SHP77 treated with DMSO at 0.1 percent for 48 hours (cell line): Measurements from ENCODE around the gene SPATA6L.
"Not testable (repeated sequence)": the region's sequence is repeated elsewhere in the genome, so short reads cannot be mapped to it uniquely, and the experiment has no call there.

ENCODE experiments used
- DNase-seq: peaks from one replicate; lab custom pipeline; 2025; lab: John Stamatoyannopoulos, UW

The SPATA6L gene

DNA sequence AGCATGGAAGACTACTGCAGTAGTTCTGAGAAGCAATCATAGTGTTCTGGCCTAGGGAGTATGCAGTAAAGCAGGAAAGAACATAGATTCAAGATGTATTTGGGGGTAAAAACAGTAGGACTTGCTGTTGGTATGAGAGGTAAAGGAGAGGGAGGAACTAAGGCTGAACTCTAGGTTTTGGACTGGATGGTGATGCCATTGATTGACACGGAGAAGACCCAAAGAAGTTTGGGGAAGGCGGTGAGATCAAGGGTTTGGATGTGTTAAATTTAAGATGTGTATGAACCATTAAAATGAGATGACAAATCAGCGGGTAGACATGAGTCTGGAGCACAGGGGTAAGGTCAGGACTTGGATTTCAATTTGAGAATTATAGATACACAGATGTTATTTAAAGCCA is 11.1 kb upstream of the SPATA6L start:
- DNase-seq, result no peak

DNA sequence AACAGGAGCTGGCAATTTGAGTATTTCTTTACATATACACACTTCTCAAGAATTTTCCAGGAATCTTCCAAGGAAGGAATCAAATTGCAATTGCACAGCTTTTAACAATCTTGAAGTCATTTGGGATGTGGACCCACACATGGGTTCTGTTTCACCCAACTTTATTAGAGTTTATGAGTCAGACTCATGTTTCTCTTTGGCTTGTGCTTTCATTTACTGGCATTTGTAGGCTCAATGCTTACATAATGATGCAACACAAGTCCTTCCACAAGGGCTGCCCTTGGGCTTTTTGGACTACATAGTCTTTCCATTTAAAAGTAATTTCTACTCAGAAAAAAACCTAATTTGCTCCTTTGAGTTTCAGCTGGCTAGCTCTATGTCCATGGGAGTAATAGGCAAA is 8.5 kb upstream of the SPATA6L start:
- DNase-seq, result no peak

DNA sequence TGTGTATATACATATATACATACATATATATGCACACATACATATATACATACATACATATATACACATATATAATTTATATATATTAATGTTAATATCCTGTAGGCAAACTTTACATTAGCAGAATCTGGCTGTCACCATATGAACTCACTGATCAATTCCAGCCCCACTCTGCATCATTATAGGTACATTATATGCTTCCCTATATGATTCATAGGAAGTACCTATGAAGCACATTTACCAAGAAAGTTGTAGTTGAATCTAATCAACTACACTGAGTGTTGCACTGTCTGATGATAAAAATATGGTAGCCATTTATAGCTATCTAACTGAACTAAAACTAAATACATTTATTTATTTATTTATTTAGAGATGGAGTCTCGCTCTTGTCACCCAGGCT is 5.5 kb upstream of the SPATA6L start:
- no peak for DNase-seq

DNA sequence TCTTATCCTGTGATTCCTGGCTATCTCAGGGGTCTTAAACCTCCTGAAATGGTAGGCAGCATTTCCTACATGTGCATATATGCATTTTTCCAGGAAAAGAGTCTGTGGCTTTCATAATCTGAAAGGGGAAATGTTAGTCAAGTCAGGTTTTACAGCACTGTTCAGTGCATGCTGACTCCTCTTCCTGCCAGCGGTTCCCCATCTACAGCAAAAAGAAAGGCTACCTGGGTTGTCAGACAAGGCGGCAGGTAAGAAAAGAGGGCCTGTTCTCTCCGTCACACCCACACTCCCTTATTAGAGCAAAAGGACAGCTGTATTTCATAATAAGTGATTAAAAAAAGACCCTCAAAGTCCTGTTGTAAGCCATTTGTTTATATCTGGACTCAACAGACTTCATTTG is 4.3 kb upstream of the SPATA6L start:
- no peak for DNase-seq

DNA sequence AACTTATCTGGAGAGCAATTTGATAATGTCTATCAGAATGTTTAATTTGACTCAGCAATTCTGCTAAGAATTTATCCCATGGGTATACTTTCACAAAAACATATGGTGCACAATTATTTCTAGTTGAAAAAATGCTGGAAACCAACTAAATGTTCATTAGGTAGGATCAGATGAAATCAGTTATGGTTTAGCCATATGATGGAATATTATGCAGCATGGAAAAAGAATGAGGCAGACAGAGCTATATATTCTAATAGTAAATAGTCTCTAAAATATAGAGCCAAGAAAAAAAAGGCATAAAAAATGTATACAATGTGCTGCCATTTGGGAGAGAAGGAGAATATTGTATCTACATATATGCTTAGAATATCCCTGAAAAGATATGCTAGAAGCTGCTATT is 3.6 kb upstream of the SPATA6L start:
- no peak for DNase-seq

DNA sequence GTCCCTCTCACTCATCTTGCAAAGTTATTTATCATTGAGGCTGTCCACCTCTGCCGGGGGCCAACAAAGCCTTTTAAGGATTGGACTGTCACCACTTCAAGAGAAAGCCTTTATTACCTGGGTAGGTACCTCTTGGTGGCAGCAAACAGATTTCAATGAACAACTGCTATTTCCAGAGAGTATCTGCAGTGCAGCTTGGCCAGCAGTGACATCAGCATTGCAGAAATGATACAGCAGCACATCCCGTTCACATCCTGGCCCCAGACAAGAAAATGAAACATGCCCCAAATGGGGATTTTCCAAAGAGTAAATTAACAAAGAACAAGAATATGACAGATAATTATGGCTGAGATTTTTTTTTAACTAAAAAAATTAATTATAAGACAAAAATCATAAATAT is 2.3 kb upstream of the SPATA6L start:
- DNase-seq, result no peak

DNA sequence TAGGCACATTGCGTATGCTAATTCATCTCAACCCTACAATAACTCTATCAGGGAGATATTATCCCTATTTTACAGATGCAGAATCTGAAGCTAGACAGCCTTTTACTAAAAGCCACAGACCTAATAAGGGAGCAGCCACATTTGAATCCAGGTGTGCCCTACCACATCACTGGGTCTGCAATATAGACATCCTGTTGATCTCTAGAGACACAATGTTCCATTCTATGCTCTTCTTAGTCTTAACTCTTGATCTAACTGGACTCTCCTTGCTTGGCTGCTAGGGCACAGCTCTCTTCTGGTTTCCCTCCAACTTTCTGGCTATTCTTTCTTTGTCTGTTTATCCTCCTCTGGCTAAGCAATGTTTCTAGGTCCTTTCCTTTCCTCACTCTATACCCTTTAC is 1.4 kb upstream of the SPATA6L start:
- no peak for DNase-seq

DNA sequence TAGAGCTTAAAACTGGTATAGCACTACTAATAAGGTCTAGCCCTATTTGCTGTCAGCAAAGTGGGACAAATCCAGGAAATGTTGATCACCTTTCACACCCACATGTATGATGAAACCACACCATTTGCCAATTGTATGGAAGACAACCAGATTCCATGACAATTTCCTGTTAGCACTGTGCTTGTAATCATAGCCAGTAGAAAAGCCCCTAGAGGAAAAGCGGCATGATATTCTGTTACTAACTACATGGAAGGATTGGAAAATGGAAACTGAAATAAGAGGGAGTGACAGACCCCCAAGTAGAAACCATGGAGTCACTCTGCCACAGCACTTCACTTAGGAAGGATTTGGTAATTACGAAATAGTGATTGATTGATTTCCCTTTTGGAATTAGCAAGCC is 923 bp downstream of the SPATA6L start:
- no peak for DNase-seq

DNA sequence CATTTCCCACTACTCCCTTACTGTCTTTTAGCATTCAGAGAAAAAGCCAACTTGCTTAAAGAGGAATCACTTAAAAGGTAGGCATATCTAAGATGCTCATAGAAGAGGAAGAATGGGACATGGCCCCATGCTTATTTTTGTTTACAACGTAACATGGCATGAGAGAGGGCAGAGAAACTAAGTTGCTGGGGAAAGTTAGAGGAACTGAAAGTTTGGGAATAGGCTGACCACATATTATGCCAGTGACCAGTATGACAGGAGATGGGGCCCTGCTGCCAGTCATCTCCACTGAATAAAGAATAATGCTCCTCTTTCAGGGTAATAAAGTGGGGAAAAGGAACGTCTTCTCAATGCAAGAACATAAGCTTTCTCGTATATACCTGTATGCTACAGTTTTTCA is 2.3 kb downstream of the SPATA6L start:
- DNase-seq, result no peak

DNA sequence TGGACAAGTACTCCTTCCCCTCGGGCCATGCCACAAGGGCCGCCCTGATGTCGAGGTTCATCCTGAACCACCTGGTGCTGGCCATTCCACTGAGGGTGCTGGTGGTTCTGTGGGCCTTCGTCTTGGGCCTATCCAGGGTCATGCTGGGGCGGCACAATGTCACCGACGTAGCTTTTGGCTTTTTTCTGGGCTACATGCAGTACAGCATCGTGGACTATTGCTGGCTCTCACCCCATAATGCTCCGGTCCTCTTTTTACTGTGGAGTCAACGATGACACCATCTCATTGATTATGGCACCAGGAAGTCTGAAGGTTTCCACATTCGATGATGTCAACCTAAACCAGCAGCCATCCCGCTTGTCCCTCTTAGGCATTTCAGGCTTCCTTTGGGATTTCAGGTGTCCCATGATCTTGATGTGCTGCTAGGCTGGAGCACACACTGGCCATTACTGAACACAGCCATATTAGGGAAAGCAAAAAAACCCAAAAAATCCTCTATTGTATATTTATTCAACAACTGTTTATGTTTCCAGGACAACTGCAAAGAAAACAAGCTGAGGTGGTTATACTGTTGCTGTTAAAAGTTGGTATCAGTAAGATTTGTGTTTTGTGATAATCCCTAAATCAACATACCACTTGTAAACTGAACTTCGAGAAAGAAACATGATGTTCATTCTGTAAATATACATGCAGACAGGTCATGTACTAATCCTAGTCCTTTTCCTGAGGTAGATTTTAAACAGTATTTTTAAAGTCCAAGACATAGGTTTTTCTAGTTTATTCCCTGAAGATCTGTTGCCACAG is 3.1 kb downstream of the SPATA6L start:
- no peak for DNase-seq

DNA sequence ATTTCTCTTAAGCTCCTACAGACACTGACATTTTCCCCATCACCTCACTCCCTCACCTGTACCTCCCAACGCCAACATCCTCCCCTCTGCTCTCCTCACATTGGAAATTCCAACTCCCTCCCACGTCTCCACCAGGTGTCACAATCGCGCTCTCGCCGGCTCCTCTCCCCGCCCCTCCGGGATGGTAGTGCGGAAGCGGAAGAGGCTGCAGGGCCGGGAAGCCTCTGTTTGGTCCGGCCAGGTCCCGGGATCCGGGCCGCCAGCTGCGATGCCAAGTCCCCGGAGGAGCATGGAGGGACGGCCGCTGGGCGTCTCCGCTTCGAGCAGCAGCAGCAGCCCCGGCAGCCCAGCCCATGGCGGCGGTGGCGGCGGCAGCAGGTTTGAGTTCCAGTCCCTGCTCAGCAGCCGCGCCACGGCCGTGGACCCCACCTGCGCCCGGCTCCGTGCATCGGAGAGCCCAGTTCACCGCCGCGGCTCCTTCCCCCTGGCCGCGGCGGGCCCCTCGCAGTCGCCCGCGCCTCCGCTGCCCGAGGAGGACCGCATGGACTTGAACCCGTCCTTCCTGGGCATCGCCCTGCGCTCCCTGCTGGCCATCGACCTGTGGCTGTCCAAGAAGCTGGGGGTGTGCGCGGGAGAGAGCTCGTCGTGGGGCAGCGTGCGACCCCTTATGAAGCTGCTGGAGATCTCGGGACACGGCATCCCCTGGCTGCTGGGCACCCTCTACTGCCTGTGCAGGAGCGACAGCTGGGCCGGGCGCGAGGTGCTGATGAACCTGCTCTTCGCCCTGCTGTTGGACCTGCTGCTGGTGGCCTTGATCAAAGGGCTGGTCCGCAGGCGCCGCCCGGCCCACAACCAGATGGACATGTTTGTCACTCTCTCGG is 3.9 kb downstream of the SPATA6L start, which contains the start of gene PLPP6:
Gene PLPP6, plus strand, starts transcription at position 187 of the 881 bp plus-strand sequence. Its CDS starts 82 bp downstream, at position 269.
- DNase-seq, result peak; percentile 6

DNA sequence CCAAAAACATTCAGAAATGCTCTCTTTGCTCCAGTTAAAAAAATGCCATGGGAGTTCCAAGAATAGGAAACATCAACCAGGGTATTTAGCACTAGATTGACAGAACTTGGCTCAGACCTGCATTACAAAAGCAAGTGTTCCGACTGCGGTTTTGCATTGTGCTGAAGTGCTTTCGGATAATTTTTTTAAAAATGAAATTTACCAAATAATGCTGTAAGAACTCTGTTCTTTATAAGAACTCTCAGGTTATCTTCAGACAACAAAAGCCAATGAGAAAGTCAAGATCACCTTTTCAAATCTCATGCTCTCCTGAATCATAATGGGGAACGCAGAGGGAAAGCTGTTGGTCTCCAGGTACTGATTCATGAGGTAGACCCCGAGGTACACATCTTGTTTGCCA is 4.7 kb downstream of the SPATA6L start:
- DNase-seq, result no peak

DNA sequence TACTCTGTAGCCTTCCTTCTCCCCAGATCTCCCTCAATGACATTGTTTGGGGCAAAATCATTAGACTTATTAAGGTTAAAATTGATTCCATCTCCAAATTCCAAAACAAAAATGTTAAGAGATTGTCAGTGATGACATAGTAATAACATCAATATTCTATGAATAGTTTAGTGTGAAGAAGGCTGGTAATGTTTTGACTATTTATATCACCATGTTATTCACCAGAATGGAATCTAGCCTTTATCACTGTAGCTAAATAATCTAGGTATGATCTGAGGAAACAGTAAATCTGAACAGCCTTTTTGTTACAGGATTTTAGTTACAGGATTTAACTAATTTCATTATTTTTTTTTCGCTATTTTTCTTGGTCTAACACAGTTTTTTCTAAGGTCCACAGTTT is 5.1 kb downstream of the SPATA6L start:
- no peak for DNase-seq

DNA sequence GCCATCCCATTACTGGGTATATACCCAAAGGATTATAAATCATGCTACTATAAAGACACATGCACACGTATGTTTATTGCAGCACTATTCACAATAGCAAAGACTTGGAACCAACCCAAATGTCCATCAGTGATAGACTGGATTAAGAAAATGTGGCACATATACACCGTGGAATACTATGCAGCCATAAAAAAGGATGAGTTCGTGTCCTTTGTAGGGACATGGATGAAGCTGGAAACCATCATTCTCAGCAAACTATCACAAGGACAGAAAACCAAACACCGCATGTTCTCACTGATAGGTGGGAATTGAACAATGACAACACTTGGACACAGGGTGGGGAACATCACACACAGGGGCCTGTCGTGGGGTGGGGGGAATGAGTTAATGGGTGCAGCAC is 5.6 kb downstream of the SPATA6L start:
- DNase-seq, result not testable (repeated sequence)

DNA sequence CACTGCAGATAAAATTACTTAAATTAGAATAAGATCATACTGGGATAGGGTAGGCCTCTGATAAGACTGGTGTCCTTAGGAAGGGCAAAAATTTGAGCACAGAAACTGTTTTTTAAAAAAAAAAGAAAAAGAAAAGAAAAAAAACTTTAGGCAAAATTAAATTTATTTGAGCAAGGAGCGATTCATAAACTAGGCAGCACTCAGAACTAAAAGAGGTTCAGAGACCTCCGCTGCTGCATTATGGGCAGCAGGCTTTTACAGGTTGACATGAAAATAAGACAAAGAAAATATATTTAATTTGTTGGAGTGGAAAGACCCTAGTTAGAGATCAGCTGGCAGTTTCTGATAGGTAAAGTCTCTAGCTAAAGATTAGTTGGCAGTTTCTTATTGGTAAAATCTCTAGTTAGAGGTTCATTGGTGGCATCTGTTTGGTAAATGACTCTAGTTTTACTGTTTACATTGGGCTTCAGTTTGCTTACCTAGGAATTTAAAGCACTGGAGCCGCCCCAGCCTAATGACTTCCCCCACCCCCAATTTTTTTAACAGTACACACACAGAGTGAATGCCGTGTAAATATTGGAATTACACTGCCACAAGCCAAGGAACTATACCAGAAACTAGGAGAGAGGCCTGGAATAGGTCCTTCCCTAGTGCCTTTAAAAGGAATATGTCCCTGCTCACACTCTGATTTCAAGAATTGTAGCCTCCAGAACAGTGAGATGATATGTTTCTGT is 8.7 kb downstream of the SPATA6L start:
- DNase-seq, result no peak

DNA sequence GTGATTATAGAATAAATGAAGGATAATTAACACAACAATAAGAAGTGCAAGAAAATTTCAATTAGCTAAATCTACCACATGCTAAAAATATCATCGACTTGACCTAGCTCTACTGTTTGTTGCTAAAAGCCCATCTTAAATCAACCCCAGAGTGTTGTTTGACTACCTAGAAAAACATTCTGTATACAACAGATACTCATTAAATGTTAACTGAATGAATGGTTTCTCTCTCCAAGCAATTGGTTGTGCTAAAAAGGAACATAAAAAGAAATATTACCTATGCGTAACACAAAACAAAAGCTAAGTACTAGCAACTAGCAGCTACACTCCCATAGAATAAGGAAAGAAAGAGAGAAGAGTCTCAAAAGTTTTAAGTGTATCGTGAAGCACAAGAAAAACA is 9.7 kb downstream of the SPATA6L start:
- DNase-seq, result no peak

DNA sequence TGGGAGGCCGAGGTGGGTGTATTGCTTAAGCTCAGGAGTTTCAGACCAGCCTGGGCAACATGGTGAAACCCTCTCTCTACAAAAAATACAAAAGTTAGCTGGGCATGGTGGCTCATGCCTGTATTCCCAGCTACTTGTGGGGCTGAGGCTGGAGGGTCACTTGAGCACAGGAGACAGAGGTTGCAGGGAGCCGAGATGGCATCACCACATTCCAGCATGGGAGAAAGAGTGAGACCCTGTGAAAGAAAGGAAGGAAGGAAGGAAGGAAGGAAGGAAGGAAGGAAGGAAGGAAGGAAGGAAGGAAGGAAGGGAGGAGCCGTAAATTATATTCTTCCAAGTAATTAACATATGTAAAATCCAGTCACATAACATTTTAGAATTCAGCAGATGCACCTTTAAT is 10.1 kb downstream of the SPATA6L start:
- DNase-seq, result not testable (repeated sequence)

DNA sequence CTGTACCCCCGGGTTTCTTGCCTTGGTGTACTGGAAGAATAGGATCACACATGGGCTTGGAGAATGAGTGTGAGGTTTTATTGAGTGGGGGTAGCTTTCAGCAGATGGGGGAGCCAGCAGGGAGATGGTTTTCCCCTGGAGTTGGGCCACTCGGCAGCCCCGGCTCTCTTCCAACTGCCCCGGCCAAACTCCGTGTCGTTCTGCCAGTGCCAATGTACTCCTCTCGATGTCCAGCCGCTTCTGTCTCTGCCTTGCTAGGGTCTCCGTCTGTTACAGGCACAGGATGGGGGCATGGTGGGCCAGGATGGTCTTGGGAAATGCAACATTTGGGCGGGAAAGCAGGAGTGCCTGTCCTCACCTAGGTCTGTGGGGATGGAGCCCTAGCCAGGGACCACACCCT is 11.7 kb downstream of the SPATA6L start:
- DNase-seq, result no peak

DNA sequence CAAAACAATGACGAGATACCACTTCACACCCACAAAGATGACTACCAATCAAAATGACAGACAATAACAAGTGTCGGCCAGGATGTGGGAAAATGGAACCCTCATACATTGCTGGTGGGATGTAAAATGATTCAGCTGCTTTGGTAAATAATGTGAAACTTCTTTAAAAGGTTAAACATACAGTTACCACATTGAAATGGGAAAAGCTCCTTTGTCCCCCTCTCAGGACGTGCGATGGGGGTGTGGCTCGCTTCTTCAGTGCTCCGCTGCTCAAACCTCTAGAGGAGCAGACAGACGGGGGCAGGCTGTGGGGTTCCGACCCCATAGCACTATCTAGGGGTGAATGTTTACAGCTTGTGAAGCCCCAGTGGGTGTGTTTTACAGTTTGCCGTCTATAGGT is 12.2 kb downstream of the SPATA6L start:
- DNase-seq, result no peak

DNA sequence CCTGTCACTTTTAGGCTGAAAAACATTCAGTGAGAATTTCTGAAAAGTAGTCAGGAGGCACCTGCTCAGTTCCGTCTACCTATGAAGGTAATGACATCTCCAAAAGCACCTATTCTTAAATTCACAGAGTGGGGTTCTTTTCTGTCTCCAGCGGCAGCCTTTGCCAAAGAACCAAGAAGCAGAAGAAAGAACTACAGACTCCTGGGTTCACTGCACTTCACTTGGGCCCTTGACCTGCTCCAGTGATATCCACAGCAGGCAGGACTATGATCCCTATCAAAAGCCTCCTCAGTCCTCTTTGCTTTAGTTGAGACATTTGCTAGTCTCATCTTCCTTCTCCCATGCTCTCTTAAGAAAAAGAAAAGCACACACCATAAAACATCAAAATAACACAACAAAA is 23.9 kb downstream of the SPATA6L start:
- no peak for DNase-seq

DNA sequence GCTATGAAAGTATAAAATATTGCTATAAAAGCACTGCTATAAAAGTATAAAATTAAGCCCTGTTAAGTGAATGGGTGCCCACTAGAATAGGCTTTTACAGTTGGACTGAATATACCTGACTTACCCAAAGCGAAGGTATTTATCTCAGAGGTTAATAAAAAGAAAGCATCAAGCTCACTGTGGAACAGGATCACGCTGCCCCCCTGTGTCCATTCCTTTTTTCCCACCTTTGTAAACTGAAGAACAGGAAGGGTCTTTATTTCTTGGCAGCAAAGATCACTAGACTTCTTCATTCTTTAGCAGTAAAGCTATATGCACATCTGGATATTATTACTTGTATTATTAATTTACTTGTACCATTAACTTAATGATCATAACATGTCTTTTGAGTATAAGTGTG is 26.3 kb downstream of the SPATA6L start:
- no peak for DNase-seq

DNA sequence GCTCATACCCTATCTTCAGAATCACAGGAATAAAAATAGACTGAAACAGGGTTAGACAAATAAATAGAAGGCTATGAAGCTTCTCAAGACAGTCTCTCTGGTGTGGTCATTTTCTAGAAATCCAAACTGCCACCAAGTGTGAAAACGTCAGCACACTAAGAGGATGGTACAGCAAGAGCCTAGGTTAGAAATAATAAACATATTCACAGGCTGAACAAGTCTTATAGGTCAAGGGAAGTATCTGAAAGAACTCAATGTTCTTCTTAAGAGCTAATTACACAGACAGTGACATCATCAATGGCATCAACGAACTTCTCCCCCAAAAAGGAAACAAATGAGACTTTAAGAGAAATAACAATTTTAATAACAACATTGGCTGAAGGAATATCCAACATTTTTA is 26.9 kb downstream of the SPATA6L start:
- DNase-seq, result no peak

DNA sequence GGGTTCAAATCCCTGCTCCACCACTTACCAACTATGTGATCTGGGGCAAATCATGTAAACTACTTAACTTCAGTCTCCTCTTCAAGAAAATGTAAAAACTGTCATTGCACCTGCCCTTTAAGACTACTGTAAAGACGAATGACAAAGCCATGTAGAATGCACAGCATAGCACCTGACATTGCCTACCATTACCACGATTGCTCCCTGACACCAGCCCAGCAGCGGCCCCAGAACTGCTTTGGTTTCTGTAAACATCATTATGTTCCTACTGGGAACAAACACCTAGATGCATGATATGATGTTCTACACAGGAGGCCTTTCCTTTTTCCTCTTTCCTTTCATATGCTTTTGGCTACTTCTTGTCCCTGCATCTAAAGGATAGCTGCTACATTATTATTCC is 27.3 kb downstream of the SPATA6L start:
- no peak for DNase-seq
